Stomach (tissue), 9 donors: ENCODE results near the gene BCL11B. TPM values are rescaled to one million over a fixed set of nuclear protein-coding genes. Genes with fewer than 3 reads are reported as not detected.

Source experiments
- DNase-seq, 2 donors: peaks; one replicate each; pipeline versions ENCODE4 v3.0.0 to v3.0.0-alpha.2; 2013 to 2019
- H3K27ac ChIP-seq, 5 donors: fragments of 200-600 bp in 4 of 5; sonication (generic) in 4 of 5; one replicate each; pipeline ENCODE4 v1.5.1; 2013 to 2019; ENCODE audit warnings: mild to moderate bottlenecking in 1 of 5, moderate library complexity in 1 of 5
- H3K27me3 ChIP-seq, 3 donors: fragments of 200-600 bp; sonication (generic); one replicate each; pipeline ENCODE4 v1.5.1; 2017 to 2019; ENCODE audit warnings: mixed run types in 1 of 3
- H3K36me3 ChIP-seq, 4 donors: fragments of 200-600 bp; sonication (generic); 1 replicate in 3 of 4; 2 replicates in 1 of 4; pipeline ENCODE4 v1.5.1; 2016 to 2019
- H3K4me1 ChIP-seq, 4 donors: fragments of 200-600 bp; sonication (generic); one replicate each; pipeline ENCODE4 v1.5.1; 2016 to 2019
- H3K4me3 ChIP-seq, 4 donors: fragments of 200-600 bp; sonication (generic) in 3 of 4; one replicate each; pipeline ENCODE4 v1.5.1; 2016 to 2019; ENCODE audit warnings: mild to moderate bottlenecking in 1 of 4
- H3K9me3 ChIP-seq, 4 donors: fragments of 200-600 bp; sonication (generic); one replicate each; pipeline ENCODE4 v1.5.1; 2016 to 2019
- EP300 ChIP-seq: sonication (generic); formaldehyde crosslinking; IDR thresholded peaks from one replicate; pipeline ENCODE4 v1.6.1; 2017; ENCODE audit warnings: antibody characterized with exemption
- POLR2A ChIP-seq, 4 donors: fragments of 450-650 bp; IDR thresholded peaks; one replicate each; pipeline ENCODE4 v1.6.1; 2016; ENCODE audit warnings: antibody characterized with exemption in 4 of 4, control low read depth in 2 of 4, mild to moderate bottlenecking in 1 of 4, moderate library complexity in 1 of 4
- POLR2AphosphoS5 ChIP-seq, 3 donors: sonication (generic); formaldehyde crosslinking; IDR thresholded peaks; one replicate each; pipeline ENCODE4 v1.6.1; 2016; ENCODE audit warnings: antibody characterized with exemption in 3 of 3
- WGBS, 5 donors: extraction: QIAGEN DNeasy Blood & Tissue Kit in 3 of 5; methylation state at CpG; one replicate each; pipeline versions ENCODE4 v1.1.5 to v1.1.7; 2013 to 2018; 5-methylcytosine and 5-hydroxymethylcytosine counted together
- intact Hi-C: fragments of 100-400 bp; cut with DNase I; formaldehyde crosslinking; loops from one replicate; pipeline ENCODE4 v1.15.1; 2023; ENCODE audit warnings: low total_unique reads
- polyA plus RNA-seq, 3 donors: library from polyadenylated mRNA; stranded (reverse); fragments of 200-250 nt; gene quantifications; one replicate each; pipeline ENCODE4 v1.2.3, GENCODE V29; 2013
- total RNA-seq, 5 donors: library from RNA; depleted of rRNA; stranded (reverse); fragments of >200 nt; gene quantifications; one replicate each; pipeline versions ENCODE4 v1.1.0 to v1.2.3, GENCODE V29; 2014 to 2016
- TF ChIP-seq, protein P1 (sequence below), 7 experiments: fragments of 450-650 bp in 4 of 7; fragments of 200-600 bp in 3 of 7; sonication (generic) in 3 of 7; IDR thresholded peaks; one replicate each; pipeline ENCODE4 v1.5.1; 2016 to 2019; ENCODE audit warnings: antibody characterized with exemption in 7 of 7, control low read depth in 2 of 7, mild to moderate bottlenecking in 1 of 7
- donor health status: healthy with polysubstance abuse.
- donor health status: Bipolar disorder and iron deficiency.
- donor health status: healthy.

BCL11B gene
- total and polyA plus RNA-seq, 8 donors: 0.15 to 9.6 (median 1.3) TPM; not detected in 1

DNA sequence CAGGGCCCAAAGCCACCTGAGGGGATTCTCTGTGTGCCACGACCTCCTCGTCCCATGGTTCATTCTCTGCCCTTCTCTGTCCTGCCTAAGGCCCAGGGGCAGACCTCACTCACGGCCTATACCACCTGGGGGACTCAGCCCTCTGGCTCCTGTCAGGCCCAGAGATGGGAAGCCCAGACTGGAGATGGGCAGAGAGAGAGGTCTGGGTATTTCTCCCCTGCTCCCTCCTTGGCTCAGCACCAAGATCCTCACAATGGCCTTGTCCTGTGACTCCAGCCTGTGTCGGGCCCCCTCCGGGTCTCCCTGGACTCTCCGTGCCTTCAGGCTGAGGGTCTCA, 46.9 kb upstream of the BCL11B start:
- peaks cover 5 to 30% (median 9%) of the 10 kb centered on the region in 4 donors for H3K4me1 ChIP-seq
- intact Hi-C loops: no loop called here
- no peak overlapping the region for H3K27ac ChIP-seq
- no peaks in the 10 kb centered on the region for H3K9me3 ChIP-seq
- peaks cover 0 to 50% (median 0%) of the 10 kb centered on the region in 3 donors for H3K27me3 ChIP-seq
- 83 to 88% (median 88%) methylated on average over 5 to 6 of the region's 6 CpGs for WGBS, 5 donors
- no peak for TF ChIP-seq POLR2AphosphoS5 (IDR thresholded peaks at IDR 0.05)
- no peak for TF ChIP-seq EP300
- TF ChIP-seq POLR2A (IDR thresholded peaks at IDR 0.05): no peak
- TF ChIP-seq, protein P1, sequence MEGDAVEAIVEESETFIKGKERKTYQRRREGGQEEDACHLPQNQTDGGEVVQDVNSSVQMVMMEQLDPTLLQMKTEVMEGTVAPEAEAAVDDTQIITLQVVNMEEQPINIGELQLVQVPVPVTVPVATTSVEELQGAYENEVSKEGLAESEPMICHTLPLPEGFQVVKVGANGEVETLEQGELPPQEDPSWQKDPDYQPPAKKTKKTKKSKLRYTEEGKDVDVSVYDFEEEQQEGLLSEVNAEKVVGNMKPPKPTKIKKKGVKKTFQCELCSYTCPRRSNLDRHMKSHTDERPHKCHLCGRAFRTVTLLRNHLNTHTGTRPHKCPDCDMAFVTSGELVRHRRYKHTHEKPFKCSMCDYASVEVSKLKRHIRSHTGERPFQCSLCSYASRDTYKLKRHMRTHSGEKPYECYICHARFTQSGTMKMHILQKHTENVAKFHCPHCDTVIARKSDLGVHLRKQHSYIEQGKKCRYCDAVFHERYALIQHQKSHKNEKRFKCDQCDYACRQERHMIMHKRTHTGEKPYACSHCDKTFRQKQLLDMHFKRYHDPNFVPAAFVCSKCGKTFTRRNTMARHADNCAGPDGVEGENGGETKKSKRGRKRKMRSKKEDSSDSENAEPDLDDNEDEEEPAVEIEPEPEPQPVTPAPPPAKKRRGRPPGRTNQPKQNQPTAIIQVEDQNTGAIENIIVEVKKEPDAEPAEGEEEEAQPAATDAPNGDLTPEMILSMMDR (IDR thresholded peaks at IDR 0.05): no peak
- no peak overlapping the region for H3K4me3 ChIP-seq
- H3K36me3 ChIP-seq: no peaks in the 10 kb centered on the region
- DNase-seq: no peak

DNA sequence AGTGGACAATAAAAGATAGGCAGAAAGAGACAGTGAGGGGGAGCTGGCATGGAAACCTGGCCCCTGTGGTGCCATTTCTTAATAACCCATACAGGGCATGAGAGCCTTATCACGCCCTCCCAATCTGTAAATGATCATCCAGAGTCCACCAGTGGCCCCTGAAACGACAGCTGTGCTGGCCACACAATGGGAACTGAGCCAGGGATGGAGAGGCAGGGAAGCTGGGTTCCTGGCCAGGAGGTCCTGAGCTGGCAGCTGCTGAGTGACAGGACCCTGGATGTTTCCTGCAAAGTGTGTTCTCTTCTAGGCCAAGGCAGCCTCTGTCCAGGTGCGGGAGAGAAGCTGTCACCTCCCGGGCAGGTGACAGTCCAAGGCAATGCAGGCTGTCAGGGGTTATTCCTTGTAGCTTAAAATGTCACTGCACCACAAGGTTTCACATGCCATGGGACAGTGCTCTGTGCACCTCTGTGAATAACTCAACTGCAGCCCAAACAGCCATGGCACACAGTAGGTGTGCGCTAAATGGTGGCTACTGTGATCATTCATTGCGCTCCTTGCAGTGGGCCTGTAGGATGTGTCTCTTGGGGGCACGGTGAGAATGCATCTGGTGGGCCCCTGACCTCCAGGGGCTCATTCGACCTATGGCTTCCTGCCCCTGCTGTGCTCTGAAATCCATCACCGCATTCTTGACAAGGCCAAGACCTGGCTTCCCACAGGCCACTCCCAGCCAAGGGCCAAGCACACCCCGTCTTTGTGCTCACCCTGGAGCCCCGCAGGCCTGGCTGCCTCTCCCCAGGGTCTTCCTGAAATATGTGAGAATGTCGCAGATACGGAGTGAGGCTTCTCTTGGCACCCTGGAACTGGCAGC, 46.3 kb upstream of the BCL11B start:
- Histone ChIP-seq H3K36me3 (no peaks in the 10 kb centered on the region), H3K27ac (peak overlapping the region in 2 of 5 donors; percentile 42 to 46), H3K27me3 (peaks cover 0 to 50% (median 0%) of the 10 kb centered on the region in 3 donors), H3K4me1 (peaks cover 5 to 30% (median 9%) of the 10 kb centered on the region in 4 donors), H3K9me3 (no peaks in the 10 kb centered on the region), H3K4me3 (no peak overlapping the region)
- TF ChIP-seq POLR2A (IDR thresholded peaks at IDR 0.05) (no peak), POLR2AphosphoS5 (IDR thresholded peaks at IDR 0.05) (no peak)
- intact Hi-C loops: no loop called here
- no peak for DNase-seq
- 49 to 72% (median 62%) methylated on average over 10 to 13 of the region's 13 CpGs for WGBS, 5 donors

DNA sequence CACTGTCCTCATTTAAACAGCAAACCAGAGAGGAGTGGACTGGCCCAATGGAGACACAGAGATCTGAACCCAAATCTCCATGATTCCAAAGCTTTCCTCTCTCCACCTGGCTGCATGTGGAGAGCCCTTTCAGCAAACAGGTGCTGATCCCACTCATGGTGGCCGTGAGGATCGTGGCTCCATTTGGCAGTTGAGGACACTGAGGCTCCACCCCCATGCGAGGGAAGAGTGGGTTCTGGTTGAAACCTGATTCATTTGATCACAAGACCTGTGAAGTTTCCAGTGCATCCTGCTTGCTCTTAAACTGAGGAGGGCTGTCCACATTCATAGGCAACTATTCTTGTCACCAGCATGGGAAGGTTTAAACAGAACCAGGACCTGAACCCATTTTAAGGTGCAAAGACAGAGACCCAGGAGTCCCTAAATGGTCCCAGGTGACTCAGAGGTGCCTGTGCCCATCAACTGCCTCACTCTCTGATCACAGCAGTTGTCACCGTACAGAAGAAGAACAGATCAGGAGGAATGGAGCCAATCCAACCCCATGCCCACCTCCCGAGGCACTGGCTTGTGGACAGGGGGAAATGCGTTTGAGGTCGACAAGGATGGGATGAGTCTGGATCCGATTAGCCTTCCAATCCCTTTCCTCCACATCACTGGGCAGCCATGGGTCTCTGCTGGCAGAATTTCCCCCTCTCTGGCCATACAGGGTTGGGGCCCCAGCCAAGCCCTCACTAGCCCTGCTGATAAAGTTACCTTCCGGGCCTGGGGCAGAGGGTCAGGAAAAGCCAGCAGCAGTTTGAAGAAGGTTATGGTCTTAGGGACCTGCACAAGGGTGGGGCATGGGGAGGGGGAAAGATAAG, 45.5 kb upstream of the BCL11B start:
- peaks cover 0 to 47% (median 0%) of the 10 kb centered on the region in 3 donors for H3K27me3 ChIP-seq
- DNase-seq: no peak
- H3K4me1 ChIP-seq: peaks cover 5 to 30% (median 9%) of the 10 kb centered on the region in 4 donors
- no peaks in the 10 kb centered on the region for H3K9me3 ChIP-seq
- no peak overlapping the region for H3K4me3 ChIP-seq
- intact Hi-C loops: no loop called here
- TF ChIP-seq EP300 (no peak), POLR2AphosphoS5 (IDR thresholded peaks at IDR 0.05) (no peak), POLR2A (IDR thresholded peaks at IDR 0.05) (no peak)
- TF ChIP-seq, protein P1 (IDR thresholded peaks at IDR 0.05): no peak
- WGBS, 5 donors: 48 to 62% (median 56%) methylated on average over 8 to 9 of the region's 9 CpGs
- peak overlapping the region in 2 of 5 donors; percentile 42 to 46 for H3K27ac ChIP-seq
- no peaks in the 10 kb centered on the region for H3K36me3 ChIP-seq

DNA sequence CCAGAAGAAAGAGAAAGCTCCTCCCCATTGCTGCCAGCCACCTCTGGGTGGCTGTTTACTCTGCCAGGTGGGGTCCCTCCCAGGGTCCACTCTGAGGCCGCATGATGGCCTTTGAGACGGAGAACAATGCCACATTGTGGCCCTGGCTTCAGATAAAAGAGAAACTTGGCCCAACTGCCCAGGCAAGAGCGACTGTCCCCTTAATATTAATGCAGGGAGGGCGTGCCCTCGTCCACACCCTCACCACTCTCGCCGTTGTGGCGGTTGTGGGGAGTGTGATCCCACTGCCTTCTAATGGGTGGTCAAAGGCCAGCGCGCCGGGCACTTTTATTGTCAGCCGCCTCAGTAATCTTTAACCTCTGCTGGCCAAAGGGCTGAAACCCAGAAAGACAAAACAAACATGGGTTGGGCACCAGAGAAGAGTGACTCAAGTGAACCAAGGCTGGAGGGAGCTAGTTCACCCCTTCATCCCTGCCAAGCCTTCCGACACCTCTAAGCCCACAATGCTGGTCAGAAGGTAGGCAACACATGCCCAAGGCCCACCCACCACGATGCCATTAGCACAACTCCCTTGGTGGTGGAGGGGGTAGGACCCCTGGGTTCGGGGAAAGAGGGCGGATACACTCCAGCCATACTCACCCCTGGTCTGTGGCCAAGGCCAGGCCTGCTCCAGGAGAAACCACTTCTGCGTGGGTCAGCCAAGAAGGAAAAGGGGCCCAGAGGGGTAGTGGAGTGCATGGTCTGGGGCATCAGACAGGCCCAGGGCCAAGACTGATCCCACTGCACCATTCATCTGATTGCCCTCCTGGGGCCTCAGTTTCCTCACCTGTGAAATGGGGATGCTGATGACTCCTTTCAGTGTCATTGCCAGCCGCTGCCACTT, 44.5 kb upstream of the BCL11B start:
- Histone ChIP-seq H3K4me3 (no peak overlapping the region), H3K4me1 (peaks cover 5 to 30% (median 9%) of the 10 kb centered on the region in 4 donors), H3K27ac (peak overlapping the region in 3 of 5 donors; percentile 2 to 46 (median 42)), H3K9me3 (peaks cover 0 to 6% (median under 1%) of the 10 kb centered on the region in 4 donors), H3K27me3 (peaks cover 0 to 43% (median 0%) of the 10 kb centered on the region in 3 donors), H3K36me3 (no peaks in the 10 kb centered on the region)
- 43 to 63% (median 48%) methylated on average over 18 of the region's 18 CpGs for WGBS, 5 donors
- TF ChIP-seq POLR2AphosphoS5 (IDR thresholded peaks at IDR 0.05) (peak in 2 of 3 donors; percentile 12 to 55), POLR2A (IDR thresholded peaks at IDR 0.05) (no peak)
- intact Hi-C loops: no loop called here
- peak; percentile 65 to 78 for DNase-seq
